Fibroblast of mammary gland (primary cell): ENCODE results near the gene MAEA.

Experiments
- DNase-seq: peaks from one replicate; pipeline ENCODE4 v3.0.0-alpha.2; 2010; ENCODE audit warnings: low read depth
- H3K4me3 ChIP-seq: 2 replicates; pipeline ENCODE4 v1.5.1; 2011; ENCODE audit warnings: low read depth, mild to moderate bottlenecking, low read length, moderate library complexity; ENCODE audit not compliant: control insufficient read depth
- TF ChIP-seq, protein P1 (sequence below): conservative IDR thresholded peaks from 2 replicates; pipeline ENCODE4 v1.5.1; 2011; ENCODE audit warnings: low read depth, low read length, inconsistent platforms; ENCODE audit not compliant: control insufficient read depth, insufficient read depth

Gene MAEA

DNA sequence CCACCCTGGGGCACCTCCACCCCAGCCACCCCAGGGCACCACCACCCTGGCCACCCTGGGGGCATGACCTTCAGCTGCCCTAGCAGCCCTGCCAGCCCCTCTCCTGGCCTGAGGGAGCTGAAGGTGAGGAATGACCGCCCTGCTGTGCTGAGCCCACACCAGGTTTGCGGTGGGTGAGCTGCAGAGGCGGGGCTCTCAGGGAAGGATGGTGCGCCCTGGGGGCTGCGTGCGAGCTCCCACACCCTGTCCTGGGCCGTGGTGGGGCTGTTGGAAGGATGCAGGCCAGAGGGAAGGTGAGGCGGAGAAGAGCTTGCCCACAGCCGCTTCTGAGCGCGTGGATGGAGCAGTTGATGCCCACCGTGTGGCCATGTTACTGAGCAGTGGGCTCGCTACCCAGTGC lies 75.1 kb downstream of the MAEA start:
- TF ChIP-seq, protein P1, sequence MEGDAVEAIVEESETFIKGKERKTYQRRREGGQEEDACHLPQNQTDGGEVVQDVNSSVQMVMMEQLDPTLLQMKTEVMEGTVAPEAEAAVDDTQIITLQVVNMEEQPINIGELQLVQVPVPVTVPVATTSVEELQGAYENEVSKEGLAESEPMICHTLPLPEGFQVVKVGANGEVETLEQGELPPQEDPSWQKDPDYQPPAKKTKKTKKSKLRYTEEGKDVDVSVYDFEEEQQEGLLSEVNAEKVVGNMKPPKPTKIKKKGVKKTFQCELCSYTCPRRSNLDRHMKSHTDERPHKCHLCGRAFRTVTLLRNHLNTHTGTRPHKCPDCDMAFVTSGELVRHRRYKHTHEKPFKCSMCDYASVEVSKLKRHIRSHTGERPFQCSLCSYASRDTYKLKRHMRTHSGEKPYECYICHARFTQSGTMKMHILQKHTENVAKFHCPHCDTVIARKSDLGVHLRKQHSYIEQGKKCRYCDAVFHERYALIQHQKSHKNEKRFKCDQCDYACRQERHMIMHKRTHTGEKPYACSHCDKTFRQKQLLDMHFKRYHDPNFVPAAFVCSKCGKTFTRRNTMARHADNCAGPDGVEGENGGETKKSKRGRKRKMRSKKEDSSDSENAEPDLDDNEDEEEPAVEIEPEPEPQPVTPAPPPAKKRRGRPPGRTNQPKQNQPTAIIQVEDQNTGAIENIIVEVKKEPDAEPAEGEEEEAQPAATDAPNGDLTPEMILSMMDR, result no peak
- no peak overlapping the region for H3K4me3 ChIP-seq
- DNase-seq, result no peak

DNA sequence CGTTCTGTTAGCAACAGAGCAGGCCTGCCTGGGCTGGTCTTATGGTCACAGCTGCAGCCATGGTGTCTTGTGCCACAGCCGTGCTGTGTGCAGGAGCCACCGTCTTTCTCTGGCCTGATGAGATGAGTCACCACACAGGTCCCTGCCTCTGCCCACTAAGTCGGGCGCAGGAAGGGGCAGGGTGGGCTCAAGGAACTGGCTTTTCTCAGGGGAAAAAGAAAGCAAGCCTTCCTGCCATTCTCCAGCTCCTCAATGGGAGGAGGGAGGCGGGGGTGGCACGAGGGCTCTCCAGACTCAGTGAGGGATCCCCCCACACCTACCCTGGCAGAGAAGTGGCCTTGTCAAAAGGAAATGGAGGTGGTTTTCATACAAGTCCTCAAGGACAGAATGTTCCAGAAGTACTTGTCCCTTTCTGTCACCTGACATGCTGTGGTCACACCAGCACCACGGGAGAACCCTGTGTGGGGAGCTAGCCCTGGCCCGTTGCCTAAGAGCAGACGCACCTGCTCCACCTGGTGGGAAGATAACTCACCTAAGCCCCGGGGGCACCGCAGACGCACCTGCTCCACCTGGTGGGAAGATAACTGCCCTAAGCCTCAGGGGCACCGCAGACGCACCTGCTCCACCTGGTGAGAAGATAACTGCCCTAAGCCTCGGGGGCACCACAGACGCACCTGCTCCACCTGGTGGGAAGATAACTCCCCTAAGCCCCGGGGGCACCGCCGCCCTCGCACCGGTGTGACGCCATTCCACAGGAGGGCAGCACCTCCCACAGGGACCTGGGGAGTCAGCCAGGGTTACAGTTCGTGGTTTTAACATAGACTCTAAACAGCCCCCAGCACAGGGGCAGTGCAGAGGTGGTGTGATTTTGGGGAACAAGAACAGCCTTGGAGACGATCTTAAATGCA lies 75.8 kb downstream of the MAEA start:
- TF ChIP-seq, protein P1, result no peak
- no peak for DNase-seq
- H3K4me3 ChIP-seq, result no peak overlapping the region

DNA sequence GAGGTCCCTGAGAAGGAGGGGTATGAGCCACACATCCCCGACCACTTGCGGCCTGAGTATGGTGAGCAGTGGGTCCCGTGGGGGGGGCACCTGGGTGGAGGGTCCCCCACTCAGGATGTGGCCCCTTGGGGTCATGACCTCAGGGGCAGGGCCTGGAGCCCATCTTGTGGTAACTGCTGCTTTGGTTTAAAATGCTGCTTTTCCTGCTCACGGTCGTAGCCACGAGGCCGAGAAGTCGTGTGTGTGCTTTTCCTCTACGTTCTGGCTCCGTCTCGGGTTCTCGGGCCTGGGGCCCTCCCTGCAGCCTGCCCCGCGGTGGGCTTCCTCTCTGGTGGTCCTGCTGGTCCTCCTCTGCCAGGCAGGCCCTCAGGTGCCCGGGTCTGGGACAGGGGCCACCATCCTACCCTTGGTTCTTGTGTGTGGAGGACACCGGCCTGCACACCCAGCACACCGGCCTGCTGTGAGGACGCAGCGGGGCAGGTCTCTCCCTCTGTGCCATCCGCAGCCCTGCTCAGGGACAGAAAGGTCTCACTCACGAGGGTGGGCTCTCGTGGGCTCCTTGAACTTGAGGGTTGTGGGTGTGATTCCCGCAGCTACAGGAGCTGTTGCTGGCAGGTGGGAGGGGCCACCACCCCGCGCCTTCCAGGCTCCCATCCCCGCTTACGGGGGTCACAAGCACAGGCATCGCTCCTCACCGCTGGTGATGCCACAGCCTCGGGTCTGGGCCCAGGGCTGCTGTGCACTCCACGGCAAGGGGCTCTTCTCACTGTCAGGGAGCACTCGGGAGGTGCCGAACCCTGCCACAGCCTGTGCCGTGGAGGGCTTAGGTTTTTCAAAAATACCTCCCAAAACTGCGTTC lies 76.9 kb downstream of the MAEA start:
- H3K4me3 ChIP-seq, result no peak overlapping the region
- TF ChIP-seq, protein P1, result no peak
- no peak for DNase-seq

DNA sequence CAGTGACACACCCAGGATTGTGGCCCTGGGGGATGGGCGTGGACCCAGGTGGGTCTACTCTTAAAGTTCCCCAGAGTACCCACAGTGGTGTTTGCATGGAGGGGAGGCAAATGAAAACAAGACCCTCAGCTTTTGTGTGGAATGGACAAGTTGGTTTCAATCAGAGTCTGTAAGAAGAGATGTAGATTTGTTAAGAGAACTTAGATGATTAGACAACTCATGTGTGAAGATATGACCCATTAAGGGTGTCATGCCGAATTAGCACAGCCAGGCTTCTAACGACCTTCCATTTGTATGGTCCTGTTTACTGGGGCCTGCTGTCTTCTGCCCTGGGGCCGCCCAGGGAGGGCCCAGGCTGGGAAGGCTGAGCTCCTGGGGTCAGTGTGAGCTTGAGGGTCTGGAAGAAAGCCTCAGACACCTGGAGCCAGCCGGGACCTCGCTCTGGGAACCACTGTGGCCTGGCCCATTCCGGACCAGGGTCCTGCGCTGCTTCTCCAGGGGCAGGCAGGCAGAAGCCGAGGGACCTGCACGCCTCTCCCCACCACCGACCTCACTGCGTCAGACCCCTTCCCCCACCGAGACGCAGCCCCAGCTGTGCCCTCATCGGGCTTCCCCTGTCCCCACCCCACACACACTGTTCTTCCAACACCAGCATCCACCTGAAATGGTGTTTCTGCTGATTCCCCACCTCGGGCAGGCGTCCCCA lies 77.7 kb downstream of the MAEA start:
- TF ChIP-seq, protein P1, result no peak
- no peak for DNase-seq
- no peak overlapping the region for H3K4me3 ChIP-seq

DNA sequence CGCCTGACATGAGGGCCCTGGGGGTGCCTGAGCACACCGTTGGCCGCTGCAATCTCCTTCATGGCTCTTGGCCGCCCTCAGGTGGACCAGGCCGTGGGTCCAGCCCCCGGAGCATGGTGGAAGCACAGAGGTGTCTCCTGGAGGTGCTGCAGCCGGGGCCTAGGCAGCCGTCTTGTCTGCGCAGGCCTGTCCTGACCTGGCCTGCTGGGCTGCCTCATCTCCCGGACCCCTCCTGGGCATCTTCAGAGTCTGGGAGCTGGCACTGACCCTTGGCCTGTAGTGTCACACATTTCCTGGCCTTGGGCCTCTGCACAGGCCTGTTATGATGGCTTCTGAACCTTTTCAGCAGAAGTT lies 78.2 kb downstream of the MAEA start:
- TF ChIP-seq, protein P1, result no peak
- no peak overlapping the region for H3K4me3 ChIP-seq
- no peak for DNase-seq

DNA sequence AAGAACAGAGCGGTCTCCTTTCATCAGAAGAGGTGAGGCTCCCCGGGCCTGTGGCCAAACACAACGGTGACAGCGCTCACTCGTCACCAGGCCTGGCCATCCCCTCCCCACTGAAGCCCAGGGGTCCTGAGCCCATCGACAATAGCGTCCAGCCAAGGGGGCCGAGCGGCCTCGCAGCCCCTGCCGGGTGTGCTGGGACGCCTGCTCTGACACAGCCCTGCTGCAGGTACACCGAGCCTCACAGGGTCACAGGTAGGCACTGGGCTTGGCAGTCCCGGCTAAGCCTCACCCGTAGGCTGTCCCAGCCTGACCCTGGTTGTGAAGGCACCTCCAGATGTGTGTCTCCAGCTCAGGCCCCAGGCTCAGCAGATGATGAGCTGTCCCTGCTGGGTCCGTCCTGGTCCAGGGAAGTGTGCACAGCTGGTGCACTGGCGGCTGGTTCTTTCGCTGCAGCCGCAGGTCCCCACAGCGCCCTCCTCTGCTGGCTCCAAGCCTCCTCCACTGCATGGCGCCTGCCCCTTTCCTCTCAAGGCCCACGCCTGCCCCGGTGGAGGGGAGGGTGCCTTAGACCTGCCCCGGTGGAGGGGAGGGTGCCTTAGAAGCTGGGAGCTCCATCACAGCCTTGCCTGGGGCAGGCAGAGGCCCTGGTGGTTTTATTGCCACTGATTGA lies 78.9 kb downstream of the MAEA start:
- TF ChIP-seq, protein P1, result no peak
- no peak overlapping the region for H3K4me3 ChIP-seq
- no peak for DNase-seq
